Type B pancreatic cell (in vitro differentiated cells): ENCODE data around the gene IL36G. TPM values are rescaled to one million over a fixed set of nuclear protein-coding genes. Genes with fewer than 3 reads are reported as not detected.

Experiments used
- DNase-seq: peaks from one replicate; pipeline ENCODE4 v3.0.0; 2021; ENCODE audit warnings: mixed read lengths; ENCODE audit not compliant: unreplicated experiment; ENCODE audit errors: extremely low spot score
- H3K27ac Mint-ChIP-seq: 2 replicates; pipeline ENCODE4 v1.8.0; 2021; ENCODE audit warnings: mild to moderate bottlenecking, mixed read lengths
- H3K27me3 Mint-ChIP-seq: 2 replicates; pipeline ENCODE4 v1.8.0; 2021; ENCODE audit warnings: mixed read lengths
- H3K36me3 Mint-ChIP-seq: 2 replicates; pipeline ENCODE4 v1.8.0; 2021; ENCODE audit warnings: mixed read lengths
- H3K4me1 Mint-ChIP-seq: one replicate; pipeline ENCODE4 v1.8.0; 2021; ENCODE audit warnings: mixed read lengths; ENCODE audit not compliant: unreplicated experiment
- H3K4me3 Mint-ChIP-seq: 2 replicates; pipeline ENCODE4 v1.8.0; 2021; ENCODE audit warnings: mild to moderate bottlenecking, mixed read lengths
- H3K9me3 Mint-ChIP-seq: 2 replicates; pipeline ENCODE4 v1.8.0; 2021; ENCODE audit warnings: mixed read lengths
- CTCF ChIP-seq: fragments of 200-600 bp; sonication (generic); conservative IDR thresholded peaks from 2 replicates; pipeline ENCODE4 v1.5.0; 2021; ENCODE audit warnings: antibody characterized with exemption, mild to moderate bottlenecking
- total RNA-seq: library from RNA; stranded (reverse); gene quantifications from 2 replicates; pipeline ENCODE4 v1.2.1, GENCODE V29; 2021; ENCODE audit warnings: low replicate concordance

The IL36G gene
- total RNA-seq, 1 donor from 2014 or later = not detected

DNA sequence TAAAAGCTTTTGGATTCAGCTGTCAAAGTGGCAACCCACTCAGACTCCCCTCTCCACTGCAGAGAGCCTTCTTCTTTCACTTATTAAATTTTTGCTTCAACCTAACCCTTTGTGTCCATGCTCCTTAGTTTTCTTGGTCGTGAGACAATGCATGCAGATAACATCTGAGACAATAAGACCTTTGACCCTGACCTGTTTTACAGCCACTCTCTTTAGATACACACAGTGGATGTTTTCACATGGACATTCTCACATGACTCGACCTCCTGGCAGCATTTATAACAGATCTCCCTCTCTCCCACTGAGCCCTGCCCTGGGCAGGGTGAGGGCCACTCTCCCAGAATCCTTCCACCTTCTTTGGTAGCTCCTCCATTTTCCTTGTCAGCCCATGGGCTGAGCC, 30.4 kb upstream of the IL36G start:
- Mint-ChIP-seq H3K9me3 (no peaks in the 10 kb centered on the region), H3K36me3 (no peaks in the 10 kb centered on the region), H3K4me3 (no peak overlapping the region), H3K4me1 (peaks cover 4% of the 10 kb centered on the region), H3K27ac (no peak overlapping the region), H3K27me3 (peaks cover 21% of the 10 kb centered on the region)
- no peak for DNase-seq
- no peak for TF ChIP-seq CTCF

DNA sequence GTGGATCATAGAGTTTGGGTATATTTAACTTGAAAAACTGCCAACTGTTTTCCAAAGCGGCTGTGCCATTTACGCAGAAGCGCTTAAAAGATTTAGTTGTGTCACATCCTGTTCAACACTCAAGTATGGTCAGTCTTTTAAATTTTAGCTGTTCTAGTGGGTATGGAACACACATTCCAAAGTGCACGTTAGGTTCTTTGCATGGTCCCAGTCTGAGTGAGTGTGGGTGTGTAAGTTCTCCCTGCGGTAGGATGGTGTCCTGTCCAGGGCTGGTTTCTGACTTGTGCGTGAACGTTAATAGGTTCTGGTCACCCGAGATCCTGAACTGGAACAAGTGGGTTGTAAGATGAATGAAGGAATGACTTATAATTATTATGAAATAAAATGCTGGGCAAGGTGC, 28.4 kb upstream of the IL36G start:
- no peak for DNase-seq
- Mint-ChIP-seq H3K27ac (no peak overlapping the region), H3K36me3 (no peaks in the 10 kb centered on the region), H3K27me3 (peaks cover 21% of the 10 kb centered on the region), H3K9me3 (no peaks in the 10 kb centered on the region), H3K4me1 (no peaks in the 10 kb centered on the region), H3K4me3 (no peak overlapping the region)
- TF ChIP-seq CTCF = no peak

- no peaks in the 10 kb centered on the region for H3K9me3 Mint-ChIP-seq
- no peak overlapping the region for H3K27ac Mint-ChIP-seq
- peaks cover 11% of the 10 kb centered on the region for H3K27me3 Mint-ChIP-seq
- no peaks in the 10 kb centered on the region for H3K4me1 Mint-ChIP-seq
- no peak overlapping the region for H3K4me3 Mint-ChIP-seq
- no peaks in the 10 kb centered on the region for H3K36me3 Mint-ChIP-seq
- no peak for TF ChIP-seq CTCF
- no peak for DNase-seq
Measured at GRCh38 chr2:112954364-112954763, 23.4 kb upstream of the IL36G start.

- Mint-ChIP-seq H3K4me1 (no peaks in the 10 kb centered on the region), H3K27me3 (no peaks in the 10 kb centered on the region), H3K36me3 (no peaks in the 10 kb centered on the region), H3K9me3 (no peaks in the 10 kb centered on the region), H3K4me3 (no peak overlapping the region), H3K27ac (no peak overlapping the region)
- DNase-seq = no peak
- no peak for TF ChIP-seq CTCF
Measured at GRCh38 chr2:112957511-112957910, 20.3 kb upstream of the IL36G start.

- H3K36me3 Mint-ChIP-seq = no peaks in the 10 kb centered on the region
- H3K27ac Mint-ChIP-seq = no peak overlapping the region
- DNase-seq = no peak
- no peaks in the 10 kb centered on the region for H3K9me3 Mint-ChIP-seq
- TF ChIP-seq CTCF = peak; percentile 91
- no peak overlapping the region for H3K4me3 Mint-ChIP-seq
- no peaks in the 10 kb centered on the region for H3K27me3 Mint-ChIP-seq
- H3K4me1 Mint-ChIP-seq = no peaks in the 10 kb centered on the region
Measured at GRCh38 chr2:112958428-112959108, 19.2 kb upstream of the IL36G start.
